Body of pancreas (tissue), 4 donors: Measurements from ENCODE around the gene RFC5. TPM values are rescaled to one million over a fixed set of nuclear protein-coding genes. Genes with fewer than 3 reads are reported as not detected.

Source experiments
- ATAC-seq: fragments of 150-250 bp; one replicate; pipeline ENCODE4 v1.9.1; 2016
- DNase-seq, 4 donors: peaks; one replicate each; pipeline ENCODE4 v3.0.0-alpha.2; 2019
- H3K27ac ChIP-seq, 4 donors: fragments of 200-600 bp; sonication (generic); 1 replicate in 3 of 4; 2 replicates in 1 of 4; pipeline versions ENCODE4 v1.5.1 to v1.6.1; 2016 to 2019; ENCODE audit warnings: mild to moderate bottlenecking in 1 of 4, mixed read lengths in 1 of 4, moderate library complexity in 1 of 4
- H3K27me3 ChIP-seq, 2 donors: fragments of 200-600 bp; sonication (generic); one replicate each; pipeline ENCODE4 v1.6.0; 2016; ENCODE audit warnings: mild to moderate bottlenecking in 1 of 2
- H3K36me3 ChIP-seq, 2 donors: fragments of 200-600 bp; sonication (generic); replicated peaks in 1 of 2; 2 replicates each; pipeline ENCODE4 v1.5.1; 2016; ENCODE audit warnings: low read depth in 2 of 2; ENCODE audit not compliant: insufficient read depth in 1 of 2
- H3K4me1 ChIP-seq: fragments of 200-600 bp; sonication (generic); one replicate; pipeline ENCODE4 v1.6.0; 2016
- H3K4me3 ChIP-seq, 2 donors: fragments of 200-600 bp; sonication (generic); 1 replicate in 1 of 2; 2 replicates in 1 of 2; pipeline ENCODE4 v1.5.1; 2016 to 2019
- H3K9me3 ChIP-seq, 3 donors: fragments of 200-600 bp; sonication (generic); 1 replicate in 2 of 3; 2 replicates in 1 of 3; pipeline ENCODE4 v1.5.1; 2016
- CTCF ChIP-seq, 7 experiments: fragments of 450-650 bp in 4 of 7; fragments of 200-600 bp in 3 of 7; sonication (generic) in 3 of 7; IDR thresholded peaks; one replicate each; pipeline ENCODE4 v1.5.1; 2016 to 2019; ENCODE audit warnings: antibody characterized with exemption in 7 of 7
- POLR2A ChIP-seq, 3 donors: fragments of 450-650 bp; IDR thresholded peaks; one replicate each; pipeline ENCODE4 v1.6.1; 2016; ENCODE audit warnings: antibody characterized with exemption in 3 of 3, mild to moderate bottlenecking in 2 of 3
- WGBS, 2 donors: methylation state at CpG; one replicate each; pipeline ENCODE4 v1.1.5; 2017; 5-methylcytosine and 5-hydroxymethylcytosine counted together
- intact Hi-C: fragments of 100-400 bp; cut with DNase I; formaldehyde crosslinking; loops from one replicate; pipeline ENCODE4 v1.15.1; 2023
- total RNA-seq, 2 donors: library from RNA; depleted of rRNA; stranded (reverse); fragments of >200 nt; gene quantifications; one replicate each; pipeline ENCODE4 v1.1.0, GENCODE V29; 2016

Gene RFC5
- total RNA-seq, 2 donors from 2014 or later, result 4.6 to 6.2 TPM

- Histone ChIP-seq H3K4me3 (peak overlapping the region; percentile 24 to 80), H3K27me3 (no peaks in the 10 kb centered on the region), H3K4me1 (peaks cover 53% of the 10 kb centered on the region), H3K27ac (peak overlapping the region; percentile 90 to 97 (median 95)), H3K9me3 (no peaks in the 10 kb centered on the region), H3K36me3 (no peaks in the 10 kb centered on the region)
- intact Hi-C loops, result no loop called here
- 0 to 2% methylated on average over 44 of the region's 44 CpGs for WGBS, 2 donors
- peak; percentile 41 to 48 (median 46) for DNase-seq
- TF ChIP-seq POLR2A (IDR thresholded peaks at IDR 0.05), result peak in 2 of 3 donors; percentile 51 to 58
- TF ChIP-seq CTCF (IDR thresholded peaks at IDR 0.05), result no peak
- peak; percentile 34 for ATAC-seq
Observed at GRCh38 chr12:118061873-118062843, 45.7 kb downstream of the RFC5 start.

- ATAC-seq (no peak), DNase-seq (peak in 2 of 4 donors; percentile 24 to 51)
- H3K27ac ChIP-seq, result peak overlapping the region in 3 of 4 donors; percentile 43 to 95 (median 90)
- intact Hi-C loops, result no loop called here
- no peaks in the 10 kb centered on the region for H3K9me3 ChIP-seq
- 22 to 35% methylated on average over 4 of the region's 4 CpGs for WGBS, 2 donors
- TF ChIP-seq POLR2A (IDR thresholded peaks at IDR 0.05) (no peak), CTCF (IDR thresholded peaks at IDR 0.05) (no peak)
- H3K4me3 ChIP-seq, result no peak overlapping the region
- no peaks in the 10 kb centered on the region for H3K27me3 ChIP-seq
- peaks cover 42% of the 10 kb centered on the region for H3K4me1 ChIP-seq
- no peaks in the 10 kb centered on the region for H3K36me3 ChIP-seq
Observed at GRCh38 chr12:118063576-118064391, 47.3 kb downstream of the RFC5 start.

GRCh38 chr12:118064608-118065007 is 48.1 kb downstream of the RFC5 start:
- ATAC-seq (no peak), DNase-seq (no peak)
- H3K4me1 ChIP-seq, result peaks cover 34% of the 10 kb centered on the region
- intact Hi-C loops, result no loop called here
- H3K27me3 ChIP-seq, result no peaks in the 10 kb centered on the region
- peak overlapping the region in 3 of 4 donors; percentile 43 to 95 (median 90) for H3K27ac ChIP-seq
- WGBS, 2 donors, result 29 to 31% methylated on average over 2 of the region's 2 CpGs
- H3K36me3 ChIP-seq, result no peaks in the 10 kb centered on the region
- H3K9me3 ChIP-seq, result no peaks in the 10 kb centered on the region
- H3K4me3 ChIP-seq, result no peak overlapping the region
- TF ChIP-seq CTCF (IDR thresholded peaks at IDR 0.05), result peak in 1 of 7 experiments; percentile 14
- TF ChIP-seq POLR2A (IDR thresholded peaks at IDR 0.05), result no peak

GRCh38 chr12:118065380-118065779 is 48.9 kb downstream of the RFC5 start:
- Histone ChIP-seq H3K27ac (peak overlapping the region in 1 of 4 donors; percentile 90), H3K4me3 (no peak overlapping the region), H3K9me3 (no peaks in the 10 kb centered on the region), H3K36me3 (no peaks in the 10 kb centered on the region), H3K4me1 (peaks cover 29% of the 10 kb centered on the region), H3K27me3 (no peaks in the 10 kb centered on the region)
- intact Hi-C loops, result no loop called here
- no peak for DNase-seq
- 27 to 52% methylated on average over 1 of the region's 1 CpG for WGBS, 2 donors
- ATAC-seq, result no peak
- TF ChIP-seq CTCF (IDR thresholded peaks at IDR 0.05) (no peak), POLR2A (IDR thresholded peaks at IDR 0.05) (no peak)
